DND-41 (cell line): ENCODE data around the gene CSRP1.

Source experiments
- ATAC-seq: fragments of 200-7000 bp; cut with Tn5 transposase; 3 replicates; pipeline ENCODE4 v1.9.1; 2021; ENCODE audit warnings: low read depth; ENCODE audit not compliant: insufficient read depth
- DNase-seq: peaks from one replicate; pipeline ENCODE4 v3.0.0-alpha.2; 2020
- H2AFZ ChIP-seq: 2 replicates; pipeline ENCODE4 v1.6.0; 2012; ENCODE audit warnings: low read depth, low read length
- H3K27ac ChIP-seq: 2 replicates; pipeline ENCODE4 v1.5.1; 2012; ENCODE audit warnings: low read length, inconsistent platforms
- H3K27me3 ChIP-seq: fragments of 200-600 bp; sonication (generic); 2 replicates; pipeline ENCODE4 v1.6.0; 2012; ENCODE audit warnings: low read length, mild to moderate bottlenecking, inconsistent platforms; ENCODE audit not compliant: insufficient read depth, poor library complexity
- H3K36me3 ChIP-seq: 2 replicates; pipeline ENCODE4 v1.5.1; 2012; ENCODE audit warnings: low read length, inconsistent platforms; ENCODE audit not compliant: insufficient read depth
- H3K4me1 ChIP-seq: 2 replicates; pipeline ENCODE4 v1.5.1; 2012; ENCODE audit warnings: mild to moderate bottlenecking, low read length; ENCODE audit not compliant: insufficient read depth
- H3K4me2 ChIP-seq: 2 replicates; pipeline ENCODE4 v1.6.0; 2012; ENCODE audit warnings: mild to moderate bottlenecking, moderate library complexity, low read length, inconsistent platforms; ENCODE audit not compliant: insufficient read depth
- H3K4me3 ChIP-seq, 2 experiments: fragments of 200-600 bp in 1 of 2; shearing (Covaris generic) in 1 of 2; 2 replicates each; pipeline ENCODE4 v1.5.1; 2012 to 2016; ENCODE audit warnings: inconsistent platforms in 2 of 2, low read length in 2 of 2, mild to moderate bottlenecking in 2 of 2, low read depth in 1 of 2, moderate library complexity in 1 of 2
- H3K79me2 ChIP-seq: 2 replicates; pipeline ENCODE4 v1.6.0; 2012; ENCODE audit warnings: low read length, inconsistent platforms; ENCODE audit not compliant: insufficient read depth
- H3K9ac ChIP-seq: 2 replicates; pipeline ENCODE4 v1.6.0; 2012; ENCODE audit warnings: low read depth, mild to moderate bottlenecking, inconsistent platforms, low read length, moderate library complexity
- H3K9me3 ChIP-seq: 2 replicates; pipeline ENCODE4 v1.5.1; 2012; ENCODE audit warnings: low read length, moderate library complexity, mild to moderate bottlenecking, inconsistent platforms; ENCODE audit not compliant: insufficient read depth, severe bottlenecking
- H4K20me1 ChIP-seq: 2 replicates; pipeline ENCODE4 v1.6.0; 2012; ENCODE audit warnings: low read length; ENCODE audit not compliant: insufficient read depth
- EZH2 ChIP-seq: IDR thresholded peaks from 3 replicates; pipeline ENCODE4 v1.6.1; 2012; ENCODE audit warnings: borderline replicate concordance, low read depth, mild to moderate bottlenecking, moderate library complexity, low read length, inconsistent platforms; ENCODE audit not compliant: severe bottlenecking
- TF ChIP-seq, protein P1 (sequence below): IDR thresholded peaks from 2 replicates; pipeline ENCODE4 v1.5.1; 2012; ENCODE audit warnings: borderline replicate concordance, low read length, moderate library complexity, mild to moderate bottlenecking; ENCODE audit not compliant: poor library complexity, severe bottlenecking; ENCODE audit errors: extremely low read depth

Gene CSRP1

DNA sequence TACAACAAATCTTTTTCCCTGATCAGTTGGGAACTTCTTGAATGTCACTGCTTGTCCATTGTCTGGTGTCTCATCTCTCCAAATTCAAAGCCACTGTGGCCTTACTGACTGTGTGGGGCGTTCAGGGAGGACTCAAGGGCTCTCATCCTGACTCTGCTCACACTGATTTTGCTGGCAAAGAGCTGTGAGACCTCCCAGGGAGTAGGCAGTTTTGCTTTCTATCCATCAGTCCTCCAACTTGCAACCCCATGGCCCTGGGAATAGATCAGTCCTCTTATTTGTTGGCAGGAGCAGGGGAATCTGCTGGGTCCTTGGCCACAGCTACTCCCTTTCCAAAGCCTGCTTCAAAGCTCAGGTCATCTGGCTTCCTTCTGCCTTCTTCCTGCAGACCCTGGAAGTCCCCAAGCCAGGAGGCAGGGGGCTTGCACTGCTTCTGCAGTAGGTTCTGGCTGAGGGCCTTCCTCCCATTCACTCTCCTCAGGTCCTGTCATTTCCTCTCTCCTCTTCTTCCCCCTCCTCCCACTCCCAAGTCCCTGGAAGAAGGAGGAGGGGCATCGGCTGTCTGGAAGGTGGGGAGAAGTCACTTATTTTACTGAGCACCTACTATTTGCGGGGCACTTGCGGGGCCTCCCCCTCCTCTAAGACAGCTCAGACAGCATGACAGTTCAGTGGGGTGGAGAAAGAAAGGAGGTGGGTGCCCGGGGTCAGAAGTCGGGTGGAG lies 31.1 kb upstream of the CSRP1 start:
- no peak for DNase-seq
- Histone ChIP-seq H3K9ac (no peak overlapping the region), H3K4me2 (no peak overlapping the region), H3K27me3 (peaks cover 32% of the 10 kb centered on the region), H3K4me3 (no peak overlapping the region), H3K79me2 (no peaks in the 10 kb centered on the region), H2AFZ (no peak overlapping the region), H4K20me1 (peaks cover 5% of the 10 kb centered on the region), H3K27ac (no peak overlapping the region), H3K36me3 (no peaks in the 10 kb centered on the region), H3K9me3 (no peaks in the 10 kb centered on the region), H3K4me1 (no peaks in the 10 kb centered on the region)
- TF ChIP-seq EZH2, result no peak
- TF ChIP-seq, protein P1, sequence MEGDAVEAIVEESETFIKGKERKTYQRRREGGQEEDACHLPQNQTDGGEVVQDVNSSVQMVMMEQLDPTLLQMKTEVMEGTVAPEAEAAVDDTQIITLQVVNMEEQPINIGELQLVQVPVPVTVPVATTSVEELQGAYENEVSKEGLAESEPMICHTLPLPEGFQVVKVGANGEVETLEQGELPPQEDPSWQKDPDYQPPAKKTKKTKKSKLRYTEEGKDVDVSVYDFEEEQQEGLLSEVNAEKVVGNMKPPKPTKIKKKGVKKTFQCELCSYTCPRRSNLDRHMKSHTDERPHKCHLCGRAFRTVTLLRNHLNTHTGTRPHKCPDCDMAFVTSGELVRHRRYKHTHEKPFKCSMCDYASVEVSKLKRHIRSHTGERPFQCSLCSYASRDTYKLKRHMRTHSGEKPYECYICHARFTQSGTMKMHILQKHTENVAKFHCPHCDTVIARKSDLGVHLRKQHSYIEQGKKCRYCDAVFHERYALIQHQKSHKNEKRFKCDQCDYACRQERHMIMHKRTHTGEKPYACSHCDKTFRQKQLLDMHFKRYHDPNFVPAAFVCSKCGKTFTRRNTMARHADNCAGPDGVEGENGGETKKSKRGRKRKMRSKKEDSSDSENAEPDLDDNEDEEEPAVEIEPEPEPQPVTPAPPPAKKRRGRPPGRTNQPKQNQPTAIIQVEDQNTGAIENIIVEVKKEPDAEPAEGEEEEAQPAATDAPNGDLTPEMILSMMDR, result no peak
- ATAC-seq, result no peak

DNA sequence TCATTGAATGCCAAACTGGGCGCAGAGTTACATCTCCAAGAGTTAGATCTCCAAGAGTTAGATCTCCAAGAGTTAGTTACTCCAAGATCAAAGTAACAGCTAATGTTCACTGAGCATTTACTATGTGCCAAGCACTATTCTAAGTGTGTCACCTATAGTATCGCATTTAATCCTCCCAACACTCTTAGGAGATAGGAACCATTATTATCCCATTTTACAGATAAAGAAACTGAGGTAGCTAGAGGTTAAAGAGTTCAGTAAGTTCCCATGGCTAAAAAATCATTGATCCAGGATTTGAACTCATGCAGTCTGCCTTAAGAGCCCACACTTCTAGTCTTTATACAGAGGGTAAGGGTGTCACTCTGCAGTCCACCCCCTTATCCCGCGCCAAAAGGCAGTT lies 30.5 kb upstream of the CSRP1 start:
- no peak overlapping the region for H3K27ac ChIP-seq
- H3K4me2 ChIP-seq, result no peak overlapping the region

DNA sequence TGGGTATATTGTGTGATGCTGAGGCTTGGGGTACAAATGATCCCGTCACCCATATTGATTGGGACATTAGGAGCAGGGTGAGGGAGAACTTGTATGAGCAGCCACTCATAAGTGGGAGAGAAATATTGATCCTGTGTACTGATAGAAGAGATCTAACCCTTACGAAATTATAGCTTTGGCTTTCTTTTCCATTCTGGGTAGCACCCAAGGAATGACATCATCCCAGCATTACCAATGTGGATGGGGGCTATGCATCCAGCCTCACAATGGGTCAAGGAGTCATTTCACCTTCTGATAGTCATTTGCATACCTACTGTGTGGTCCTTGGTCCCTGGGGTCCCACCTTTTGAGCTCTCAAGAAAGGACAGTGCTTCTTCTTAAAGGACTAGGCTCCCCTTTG lies 30.1 kb upstream of the CSRP1 start:
- Histone ChIP-seq H3K4me1 (no peaks in the 10 kb centered on the region), H3K36me3 (no peaks in the 10 kb centered on the region), H3K79me2 (no peaks in the 10 kb centered on the region), H3K4me3 (no peak overlapping the region), H3K27ac (no peak overlapping the region), H2AFZ (no peak overlapping the region), H3K9me3 (no peaks in the 10 kb centered on the region), H3K4me2 (no peak overlapping the region), H3K9ac (no peak overlapping the region), H4K20me1 (peaks cover 10% of the 10 kb centered on the region), H3K27me3 (peaks cover 32% of the 10 kb centered on the region)
- DNase-seq (no peak), ATAC-seq (no peak)
- no peak for TF ChIP-seq EZH2
- TF ChIP-seq, protein P1, result no peak

More for the DNA sequence above, 30.5 kb upstream of the CSRP1 start:
- Histone ChIP-seq H3K4me1 (no peaks in the 10 kb centered on the region), H3K9ac (no peak overlapping the region), H3K4me3 (no peak overlapping the region), H3K79me2 (no peaks in the 10 kb centered on the region), H3K36me3 (no peaks in the 10 kb centered on the region), H2AFZ (no peak overlapping the region), H3K27me3 (peaks cover 32% of the 10 kb centered on the region), H3K9me3 (no peaks in the 10 kb centered on the region), H4K20me1 (peaks cover 8% of the 10 kb centered on the region)
- DNase-seq (no peak), ATAC-seq (no peak)
- TF ChIP-seq EZH2, result no peak
- TF ChIP-seq, protein P1, result no peak
